Sigmoid colon (tissue), 4 donors: ENCODE data around the gene SDHAF1.

Source experiments
- EP300 ChIP-seq, 4 donors: sonication (generic); formaldehyde crosslinking; IDR thresholded peaks; one replicate each; pipeline ENCODE4 v1.6.1; 2017; ENCODE audit warnings: antibody characterized with exemption in 4 of 4
- POLR2A ChIP-seq, 2 donors: fragments of 450-650 bp; IDR thresholded peaks; one replicate each; pipeline ENCODE4 v1.6.1; 2016; ENCODE audit warnings: antibody characterized with exemption in 2 of 2, mild to moderate bottlenecking in 2 of 2, moderate library complexity in 2 of 2
- POLR2AphosphoS5 ChIP-seq, 4 donors: sonication (generic); formaldehyde crosslinking; IDR thresholded peaks; one replicate each; pipeline ENCODE4 v1.6.1; 2017; ENCODE audit warnings: antibody characterized with exemption in 4 of 4
- TF ChIP-seq, protein P1 (sequence below), 4 experiments: fragments of 450-650 bp in 3 of 4; fragments of 200-600 bp in 1 of 4; IDR thresholded peaks; one replicate each; pipeline ENCODE4 v1.5.1; 2016 to 2019; ENCODE audit warnings: antibody characterized with exemption in 4 of 4, mild to moderate bottlenecking in 3 of 4, moderate library complexity in 2 of 4

DNA sequence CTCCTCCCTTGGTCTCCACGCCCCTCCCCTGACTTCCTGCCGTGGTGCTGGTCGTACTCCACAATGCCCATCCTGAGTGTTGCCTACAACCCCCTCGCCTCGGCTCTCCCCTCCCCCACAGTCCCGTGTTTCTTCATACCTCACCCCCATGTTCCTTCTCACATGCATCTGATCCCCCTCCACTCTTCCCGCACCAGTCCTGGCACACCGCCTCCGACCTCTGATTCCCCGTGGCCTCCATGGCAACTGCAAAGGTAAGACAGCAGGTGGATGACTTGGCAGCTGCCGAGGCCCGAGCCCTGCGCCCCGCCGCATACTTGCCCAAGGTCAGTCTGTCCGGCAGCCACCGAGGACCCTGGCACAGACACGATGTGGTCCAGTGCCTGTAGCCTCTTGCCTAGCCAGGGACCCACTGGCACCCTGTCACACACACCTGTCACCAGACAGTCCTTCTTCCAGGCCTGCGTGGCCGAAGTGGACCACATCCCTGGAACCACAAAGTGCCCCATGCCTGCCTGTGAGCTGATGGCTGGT, 16.1 kb upstream of the SDHAF1 start:
- TF ChIP-seq, protein P1, sequence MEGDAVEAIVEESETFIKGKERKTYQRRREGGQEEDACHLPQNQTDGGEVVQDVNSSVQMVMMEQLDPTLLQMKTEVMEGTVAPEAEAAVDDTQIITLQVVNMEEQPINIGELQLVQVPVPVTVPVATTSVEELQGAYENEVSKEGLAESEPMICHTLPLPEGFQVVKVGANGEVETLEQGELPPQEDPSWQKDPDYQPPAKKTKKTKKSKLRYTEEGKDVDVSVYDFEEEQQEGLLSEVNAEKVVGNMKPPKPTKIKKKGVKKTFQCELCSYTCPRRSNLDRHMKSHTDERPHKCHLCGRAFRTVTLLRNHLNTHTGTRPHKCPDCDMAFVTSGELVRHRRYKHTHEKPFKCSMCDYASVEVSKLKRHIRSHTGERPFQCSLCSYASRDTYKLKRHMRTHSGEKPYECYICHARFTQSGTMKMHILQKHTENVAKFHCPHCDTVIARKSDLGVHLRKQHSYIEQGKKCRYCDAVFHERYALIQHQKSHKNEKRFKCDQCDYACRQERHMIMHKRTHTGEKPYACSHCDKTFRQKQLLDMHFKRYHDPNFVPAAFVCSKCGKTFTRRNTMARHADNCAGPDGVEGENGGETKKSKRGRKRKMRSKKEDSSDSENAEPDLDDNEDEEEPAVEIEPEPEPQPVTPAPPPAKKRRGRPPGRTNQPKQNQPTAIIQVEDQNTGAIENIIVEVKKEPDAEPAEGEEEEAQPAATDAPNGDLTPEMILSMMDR (IDR thresholded peaks at IDR 0.05): no peak
- TF ChIP-seq POLR2AphosphoS5 (IDR thresholded peaks at IDR 0.05) (no peak), POLR2A (IDR thresholded peaks at IDR 0.05) (no peak), EP300 (IDR thresholded peaks at IDR 0.05) (no peak)
